Thyroid gland (tissue), 4 donors: ENCODE data around the gene PEX12. TPM values are rescaled to one million over a fixed set of nuclear protein-coding genes. Genes with fewer than 3 reads are reported as not detected.
"Not testable (repeated sequence)": the region's sequence is repeated elsewhere in the genome, so short reads cannot be mapped to it uniquely, and the experiment has no call there.

Experiments used
- DNase-seq, 2 donors: peaks; one replicate each; pipeline ENCODE4 v3.0.0-alpha.2; 2019
- H3K27ac ChIP-seq, 3 donors: fragments of 200-600 bp; sonication (generic); 1 replicate in 2 of 3; 2 replicates in 1 of 3; pipeline ENCODE4 v1.5.1; 2016 to 2019; ENCODE audit warnings: mild to moderate bottlenecking in 1 of 3, moderate library complexity in 1 of 3
- H3K27me3 ChIP-seq: fragments of 200-600 bp; sonication (generic); one replicate; pipeline ENCODE4 v1.5.1; 2019
- H3K36me3 ChIP-seq, 2 donors: fragments of 200-600 bp; sonication (generic); one replicate each; pipeline ENCODE4 v1.5.1; 2016 to 2019
- H3K4me1 ChIP-seq, 2 donors: fragments of 200-600 bp; sonication (generic); one replicate each; pipeline ENCODE4 v1.5.1; 2017 to 2019
- H3K4me3 ChIP-seq, 3 donors: fragments of 200-600 bp; sonication (generic); replicated peaks in 1 of 3; 1 replicate in 2 of 3; 2 replicates in 1 of 3; pipeline ENCODE4 v1.5.1; 2016; ENCODE audit warnings: mild to moderate bottlenecking in 1 of 3
- H3K9me3 ChIP-seq: fragments of 200-600 bp; sonication (generic); one replicate; pipeline ENCODE4 v1.5.1; 2017
- POLR2A ChIP-seq, 2 donors: fragments of 450-650 bp; IDR thresholded peaks; one replicate each; pipeline ENCODE4 v1.6.1; 2017; ENCODE audit warnings: antibody characterized with exemption in 2 of 2, mild to moderate bottlenecking in 2 of 2, moderate library complexity in 1 of 2
- WGBS, 2 donors: methylation state at CpG; one replicate each; pipeline ENCODE4 v1.1.5; 2017; 5-methylcytosine and 5-hydroxymethylcytosine counted together
- intact Hi-C: fragments of 100-400 bp; cut with DNase I; formaldehyde crosslinking; loops from one replicate; pipeline ENCODE4 v1.15.1; 2023
- total RNA-seq, 4 donors: library from RNA; depleted of rRNA; stranded (reverse); fragments of >200 nt; gene quantifications; one replicate each; pipeline ENCODE4 v1.2.3, GENCODE V29; 2016
- TF ChIP-seq, protein P1 (sequence below), 6 experiments: fragments of 200-600 bp in 3 of 6; fragments of 450-650 bp in 3 of 6; sonication (generic) in 3 of 6; IDR thresholded peaks; one replicate each; pipeline ENCODE4 v1.5.1; 2016 to 2019; ENCODE audit warnings: antibody characterized with exemption in 6 of 6, mild to moderate bottlenecking in 2 of 6, inconsistent platforms in 1 of 6, moderate library complexity in 1 of 6

The PEX12 gene
- total RNA-seq, 4 donors from 2014 or later, result 6.1 to 12.0 (median 9.8) TPM

DNA sequence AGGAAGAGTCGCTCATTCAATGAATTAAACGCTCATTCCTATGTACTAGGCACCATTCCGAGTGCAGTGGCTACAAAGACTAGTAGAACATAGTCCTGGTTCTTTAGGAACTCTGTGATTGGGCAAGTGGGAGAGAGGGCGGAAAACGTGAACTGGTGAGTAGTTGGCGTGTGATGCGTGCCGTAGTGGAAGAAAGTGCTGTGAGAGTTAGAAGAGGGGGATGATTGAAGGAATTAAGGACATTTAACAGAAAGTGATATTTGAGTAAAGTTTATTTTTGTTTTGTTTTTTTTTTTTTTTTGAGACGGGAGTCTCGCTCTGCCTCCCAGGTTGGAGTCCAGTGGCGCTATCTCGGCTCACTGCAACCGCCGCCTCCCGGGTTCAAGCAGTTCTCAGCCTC lies 9.8 kb downstream of the PEX12 start:
- no peaks in the 10 kb centered on the region for H3K27me3 ChIP-seq
- peaks cover 15 to 27% of the 10 kb centered on the region in 2 donors for H3K4me1 ChIP-seq
- TF ChIP-seq, protein P1, sequence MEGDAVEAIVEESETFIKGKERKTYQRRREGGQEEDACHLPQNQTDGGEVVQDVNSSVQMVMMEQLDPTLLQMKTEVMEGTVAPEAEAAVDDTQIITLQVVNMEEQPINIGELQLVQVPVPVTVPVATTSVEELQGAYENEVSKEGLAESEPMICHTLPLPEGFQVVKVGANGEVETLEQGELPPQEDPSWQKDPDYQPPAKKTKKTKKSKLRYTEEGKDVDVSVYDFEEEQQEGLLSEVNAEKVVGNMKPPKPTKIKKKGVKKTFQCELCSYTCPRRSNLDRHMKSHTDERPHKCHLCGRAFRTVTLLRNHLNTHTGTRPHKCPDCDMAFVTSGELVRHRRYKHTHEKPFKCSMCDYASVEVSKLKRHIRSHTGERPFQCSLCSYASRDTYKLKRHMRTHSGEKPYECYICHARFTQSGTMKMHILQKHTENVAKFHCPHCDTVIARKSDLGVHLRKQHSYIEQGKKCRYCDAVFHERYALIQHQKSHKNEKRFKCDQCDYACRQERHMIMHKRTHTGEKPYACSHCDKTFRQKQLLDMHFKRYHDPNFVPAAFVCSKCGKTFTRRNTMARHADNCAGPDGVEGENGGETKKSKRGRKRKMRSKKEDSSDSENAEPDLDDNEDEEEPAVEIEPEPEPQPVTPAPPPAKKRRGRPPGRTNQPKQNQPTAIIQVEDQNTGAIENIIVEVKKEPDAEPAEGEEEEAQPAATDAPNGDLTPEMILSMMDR (IDR thresholded peaks at IDR 0.05), result no peak
- TF ChIP-seq POLR2A (IDR thresholded peaks at IDR 0.05), result no peak
- H3K36me3 ChIP-seq, result no peaks in the 10 kb centered on the region
- DNase-seq, result peak; percentile 21 to 22
- intact Hi-C loops, result loop anchor here (10.0 kb wide), 1 partner anchor 324 kb away; the partner anchor contains the start of gene SLFN5
- 20 to 29% methylated on average over 15 of the region's 15 CpGs for WGBS, 2 donors
- peak overlapping the region in 2 of 3 donors; percentile 53 to 72 for H3K27ac ChIP-seq
- no peaks in the 10 kb centered on the region for H3K9me3 ChIP-seq
- H3K4me3 ChIP-seq, result peak overlapping the region; percentile 18 to 56 (median 51)

DNA sequence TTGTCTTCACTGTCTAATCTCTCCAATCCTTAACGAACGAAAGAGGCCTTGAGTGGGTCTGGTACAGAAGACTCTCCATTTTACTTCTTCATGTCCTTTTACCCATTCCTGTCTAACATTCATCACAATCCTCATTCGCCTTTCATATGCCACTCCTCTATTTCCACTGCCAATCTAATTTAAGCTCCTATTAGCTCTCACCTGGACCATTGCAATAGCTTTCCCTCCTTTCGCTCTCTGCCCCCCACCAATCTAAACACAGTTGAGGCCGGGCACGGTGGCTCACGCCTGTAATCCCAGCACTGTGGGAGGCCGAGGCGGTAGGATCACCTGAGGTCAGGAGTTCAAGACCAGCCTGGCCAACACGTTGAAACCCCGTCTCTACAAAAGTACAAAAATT lies 11.4 kb downstream of the PEX12 start:
- intact Hi-C loops, result loop anchor here (10.0 kb wide), 1 partner anchor 322 kb away; the partner anchor contains the start of gene SLFN5
- Histone ChIP-seq H3K27ac (no peak overlapping the region), H3K36me3 (no peaks in the 10 kb centered on the region), H3K4me3 (no peak overlapping the region), H3K9me3 (no peaks in the 10 kb centered on the region), H3K4me1 (peaks cover 15 to 27% of the 10 kb centered on the region in 2 donors), H3K27me3 (no peaks in the 10 kb centered on the region)
- TF ChIP-seq, protein P1 (IDR thresholded peaks at IDR 0.05), result no peak
- TF ChIP-seq POLR2A (IDR thresholded peaks at IDR 0.05), result no peak
- 63 to 73% methylated on average over 11 of the region's 11 CpGs for WGBS, 2 donors
- DNase-seq, result no peak

DNA sequence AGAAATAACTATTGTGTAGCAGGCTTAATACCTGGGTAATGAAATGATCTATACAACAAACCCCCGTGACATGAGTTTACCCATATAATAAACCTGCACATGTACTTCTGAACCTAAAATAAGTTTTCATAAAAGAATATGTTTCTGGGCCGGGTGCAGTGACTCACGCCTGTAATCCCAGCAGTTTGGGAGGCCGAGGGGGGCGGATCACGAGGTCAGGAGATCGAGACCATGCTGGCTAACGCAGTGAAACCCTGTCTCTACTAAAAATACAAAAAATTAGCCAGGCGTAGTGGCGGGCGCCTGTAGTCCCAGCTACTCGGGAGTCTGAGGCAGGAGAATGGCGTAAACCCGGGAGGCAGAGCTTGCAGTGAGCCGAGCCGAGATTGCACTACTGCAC lies 15.2 kb downstream of the PEX12 start:
- not testable (repeated sequence) for H3K9me3 ChIP-seq, H3K4me1 ChIP-seq, H3K36me3 ChIP-seq, DNase-seq, H3K27me3 ChIP-seq, H3K4me3 ChIP-seq, H3K27ac ChIP-seq
- intact Hi-C loops, result loop anchor here (10.0 kb wide), 1 partner anchor 318 kb away; the partner anchor contains the start of gene SLFN5
- 84% methylated on average over 16 of the region's 16 CpGs for whole genome bisulfite sequencing, 2 donors

DNA sequence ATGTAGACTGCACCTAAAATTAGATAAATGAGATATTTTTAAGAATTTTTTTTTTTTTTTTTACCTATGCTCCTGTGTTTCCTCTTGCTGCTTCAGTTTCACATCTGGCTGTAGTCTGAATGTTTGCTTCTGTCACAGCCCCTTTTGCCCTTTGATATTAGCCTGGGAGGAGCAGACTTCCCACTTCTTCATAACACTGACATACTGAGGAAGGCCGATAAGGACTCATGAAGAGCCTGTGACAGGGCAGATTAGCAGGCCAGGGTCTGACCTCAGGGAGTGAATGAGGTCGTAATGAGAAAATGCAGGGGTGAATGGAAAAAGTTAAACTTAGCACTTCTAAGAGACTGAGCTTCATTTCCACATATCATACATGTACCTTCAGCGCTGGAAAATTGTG lies 17.7 kb downstream of the PEX12 start, which contains the start of gene SLFN14:
TSS of gene SLFN14 (minus strand) at position 117 of the 400 bp plus-strand sequence. CDS start 2,757 bp downstream, outside the sequence.
- intact Hi-C loops, result loop anchor here (10.0 kb wide), 1 partner anchor 316 kb away; the partner anchor contains the start of gene SLFN5
- no peak within 1 kb of the TSS for H3K27ac ChIP-seq
- H3K36me3 ChIP-seq, result no peaks in the 10 kb centered on the region
- H3K4me3 ChIP-seq, result no peak within 1 kb of the TSS
- TF ChIP-seq POLR2A (IDR thresholded peaks at IDR 0.05), result no peak
- TF ChIP-seq, protein P1 (IDR thresholded peaks at IDR 0.05), result no peak
- H3K4me1 ChIP-seq, result no peaks in the 10 kb centered on the region
- no peaks in the 10 kb centered on the region for H3K9me3 ChIP-seq
- 76 to 80% methylated on average over 3 of the region's 3 CpGs for WGBS, 2 donors
- DNase-seq, result no peak
- H3K27me3 ChIP-seq, result no peaks in the 10 kb centered on the region

DNA sequence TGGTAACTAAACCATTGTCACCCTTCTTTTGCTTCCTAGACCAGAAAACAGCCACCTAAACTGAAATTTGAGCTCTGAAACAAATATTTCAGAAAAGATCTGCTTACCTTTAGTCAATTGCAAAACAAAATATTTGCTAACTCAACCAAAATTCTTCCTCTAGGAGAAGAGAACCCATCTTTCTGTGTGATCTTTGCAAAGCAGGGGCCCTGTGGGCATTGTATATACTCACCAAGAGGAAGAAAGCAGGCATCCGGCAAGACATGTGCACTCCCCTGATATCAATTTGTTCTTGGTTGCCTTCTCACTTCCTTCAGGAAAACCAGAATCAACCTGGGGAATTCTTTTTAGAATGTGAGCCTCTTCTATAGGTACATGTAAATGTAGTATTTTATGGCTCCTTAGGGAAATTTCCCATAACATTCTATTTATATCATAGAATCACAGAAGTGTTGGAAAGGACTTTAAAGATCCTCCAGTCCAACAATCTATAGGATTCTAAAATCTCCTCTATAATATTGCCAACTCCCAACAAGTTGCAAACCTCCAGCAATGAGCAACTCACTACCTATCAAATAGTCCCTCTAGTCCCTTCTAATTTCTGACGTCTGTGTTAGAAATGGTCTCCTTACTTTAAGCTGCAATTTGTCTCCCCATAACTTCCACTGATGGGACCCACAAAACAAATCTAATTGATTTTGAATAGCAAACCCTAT lies 18.7 kb downstream of the PEX12 start:
- DNase-seq, result no peak
- no peaks in the 10 kb centered on the region for H3K27me3 ChIP-seq
- 77 to 79% methylated on average over 2 of the region's 2 CpGs for WGBS, 2 donors
- H3K36me3 ChIP-seq, result no peaks in the 10 kb centered on the region
- no peak overlapping the region for H3K27ac ChIP-seq
- no peaks in the 10 kb centered on the region for H3K4me1 ChIP-seq
- no peaks in the 10 kb centered on the region for H3K9me3 ChIP-seq
- H3K4me3 ChIP-seq, result no peak overlapping the region
- intact Hi-C loops, result loop anchor here (10.0 kb wide), 1 partner anchor 315 kb away; the partner anchor contains the start of gene SLFN5
- TF ChIP-seq POLR2A (IDR thresholded peaks at IDR 0.05), result no peak
- TF ChIP-seq, protein P1 (IDR thresholded peaks at IDR 0.05), result no peak
